Measurements from ENCODE around the gene DVL3.
"Not testable (repeated sequence)": the region's sequence is repeated elsewhere in the genome, so short reads cannot be mapped to it uniquely, and the experiment has no call there.

DVL3 gene

DNA sequence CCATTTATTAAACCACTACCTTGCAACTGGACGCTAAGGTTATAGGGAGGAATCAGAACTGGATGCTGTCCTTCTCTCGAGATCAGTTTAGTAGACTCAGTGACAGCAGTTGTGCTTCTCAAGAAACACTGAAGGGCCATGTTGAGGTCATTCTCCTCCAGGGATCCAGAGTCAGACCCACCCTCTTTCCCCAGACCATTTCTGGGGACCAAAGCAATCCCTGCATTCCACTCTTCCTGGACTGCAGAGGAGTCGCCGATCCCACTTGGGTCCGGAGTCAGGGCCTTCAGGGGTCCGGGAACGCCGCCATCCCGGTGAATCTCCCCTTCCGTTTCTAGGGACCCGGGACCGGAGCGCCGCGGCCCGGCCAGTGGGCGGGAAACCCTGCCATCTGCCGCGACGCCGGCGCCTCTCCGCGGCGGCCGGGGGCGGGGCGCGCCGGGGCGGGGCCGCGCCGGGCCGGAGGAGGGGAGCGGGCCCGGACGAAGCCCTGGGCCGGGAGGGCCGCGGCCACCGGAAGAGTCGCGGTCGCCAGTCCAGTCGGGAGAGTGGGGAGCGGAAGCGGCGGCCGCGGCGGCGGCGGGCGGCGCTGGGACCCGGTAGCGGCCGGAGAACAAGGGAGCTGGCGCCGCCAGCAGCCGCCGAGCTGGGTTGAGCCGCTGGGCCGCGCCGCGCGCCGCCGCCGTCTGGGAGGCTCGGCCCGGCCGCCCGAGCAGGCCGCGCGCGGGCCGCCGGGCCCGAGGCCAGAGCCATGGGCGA is at the start of gene DVL3:
Gene DVL3 (plus strand): TSS at position 493 of the 759 bp plus-strand sequence. CDS start 259 bp downstream, at position 752.
- FAIRE-seq (no peak), DNase-seq (ENCODE audit: low spot score) (peak; percentile 46)

GRCh38 chr3:184110316-184110725 is 44.9 kb upstream of the DVL3 start:
- DNase-seq (ENCODE audit: low spot score) = peak; percentile 73
- peak; percentile 82 for FAIRE-seq

DNA sequence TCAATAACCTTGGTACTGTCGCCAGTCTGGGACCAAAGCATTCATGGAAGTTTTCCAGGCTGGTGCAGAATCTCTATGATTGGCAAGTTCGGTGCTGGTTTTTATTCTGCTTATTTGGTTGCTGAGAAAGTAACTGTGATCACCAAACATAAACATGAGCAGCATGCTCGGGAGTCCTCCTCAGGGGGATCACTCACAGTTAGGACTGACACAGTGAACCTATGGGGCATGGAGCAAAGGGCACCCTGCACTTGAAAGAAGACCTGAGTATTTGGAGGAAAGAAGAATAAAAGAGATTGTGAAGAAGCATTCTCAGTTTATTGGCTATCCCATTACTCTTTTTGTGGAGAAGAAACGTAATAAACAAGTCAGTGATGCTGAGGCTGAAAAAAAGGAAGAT is 39.2 kb upstream of the DVL3 start:
- no peak for FAIRE-seq
- no peak for DNase-seq (ENCODE audit: low spot score)

- FAIRE-seq = no peak
- no peak for DNase-seq (ENCODE audit: low spot score)
Measured at GRCh38 chr3:184117636-184118035, 37.5 kb upstream of the DVL3 start.

DNA sequence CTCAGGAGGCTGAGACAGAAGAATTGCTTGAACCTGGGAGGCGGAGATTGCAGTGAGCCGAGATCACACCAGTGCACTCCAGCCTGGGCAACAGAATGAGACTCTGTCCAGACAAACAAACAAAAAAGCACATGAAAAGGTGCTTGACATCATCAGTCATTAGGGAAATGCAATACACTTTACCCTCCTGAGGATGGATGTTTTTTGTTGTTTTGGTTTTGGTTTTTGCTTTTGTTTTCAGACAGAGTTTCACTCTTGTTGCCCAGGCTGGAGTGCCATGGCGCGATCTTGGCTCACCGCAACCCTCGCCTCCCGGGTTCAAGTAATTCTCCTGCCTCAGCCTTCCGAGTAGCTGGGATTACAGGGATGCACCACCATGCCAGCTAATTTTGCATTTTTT is 34.1 kb upstream of the DVL3 start:
- DNase-seq (ENCODE audit: low spot score); FAIRE-seq: not testable (repeated sequence)

DNA sequence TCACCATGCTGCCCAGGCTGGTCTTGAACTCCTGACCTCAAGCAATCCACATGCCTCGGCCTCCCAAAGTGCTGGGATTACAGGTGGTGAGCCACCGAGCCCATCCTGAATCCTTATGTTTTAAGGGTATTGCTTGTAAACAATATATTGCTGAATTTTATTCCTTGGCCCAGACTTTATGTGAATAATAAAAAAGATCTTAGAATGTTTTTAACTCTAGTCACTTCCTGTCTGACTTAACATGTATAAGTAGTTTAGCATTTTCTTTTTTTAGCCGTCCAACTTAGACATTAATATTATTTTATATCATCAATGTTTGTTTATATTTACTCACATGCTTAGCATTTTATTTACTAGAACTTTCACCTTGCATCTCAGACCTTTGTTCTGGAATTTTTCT is 29.2 kb upstream of the DVL3 start:
- no peak for DNase-seq (ENCODE audit: low spot score)
- FAIRE-seq = no peak

- DNase-seq (ENCODE audit: low spot score) (no peak), FAIRE-seq (no peak)
Measured at GRCh38 chr3:184129012-184129411, 26.2 kb upstream of the DVL3 start.

GRCh38 chr3:184132945-184133344 is 22.2 kb upstream of the DVL3 start:
- FAIRE-seq (no peak), DNase-seq (ENCODE audit: low spot score) (no peak)

- FAIRE-seq = no peak
- DNase-seq (ENCODE audit: low spot score) = peak; percentile 70
Measured at GRCh38 chr3:184133840-184134745, 21.1 kb upstream of the DVL3 start.

DNA sequence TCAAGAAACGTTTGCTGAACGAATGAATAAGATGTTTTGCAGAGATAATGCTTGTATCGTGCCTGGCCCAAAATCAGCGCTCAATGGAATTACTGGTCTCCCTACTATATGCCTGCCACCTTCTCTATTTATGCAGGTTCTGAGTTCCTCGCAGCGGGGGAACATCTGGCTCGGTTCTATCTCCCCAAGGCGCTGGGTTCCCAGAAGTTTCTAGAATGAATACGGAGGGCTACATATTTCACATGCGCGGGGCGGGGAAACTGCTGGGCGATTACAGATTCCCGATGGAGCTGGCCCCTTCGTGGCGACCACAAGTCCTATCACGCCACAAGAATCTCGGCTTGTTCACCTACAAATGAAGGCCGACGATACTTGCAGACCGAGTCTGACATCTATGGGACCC is 20.4 kb upstream of the DVL3 start:
- DNase-seq (ENCODE audit: low spot score) (no peak), FAIRE-seq (no peak)

- DNase-seq (ENCODE audit: low spot score) = peak; percentile 84
- no peak for FAIRE-seq
Measured at GRCh38 chr3:184135149-184135910, 19.8 kb upstream of the DVL3 start, which contains the start of gene EIF2B5. TSS of gene EIF2B5 (plus strand) at chr3:184135358. CDS start at chr3:184135386, 28 bp downstream.

DNA sequence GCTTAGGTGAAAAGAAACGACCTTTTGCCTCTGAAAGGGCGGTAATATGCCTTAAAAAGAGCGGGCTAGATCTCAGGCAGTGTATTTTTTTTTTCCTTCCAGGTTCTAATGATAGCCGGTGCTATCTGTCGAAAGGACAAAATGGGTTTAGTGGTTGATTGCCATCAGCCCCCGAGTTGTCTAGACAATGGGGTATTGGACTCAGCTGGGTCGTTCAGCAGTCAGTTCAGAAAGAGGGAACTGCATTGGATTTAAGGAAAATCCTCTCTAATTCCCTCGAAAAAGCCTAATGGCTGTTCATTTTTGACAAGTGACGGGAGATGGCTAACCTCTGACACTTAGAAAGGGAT is 19.3 kb upstream of the DVL3 start:
- FAIRE-seq = no peak
- DNase-seq (ENCODE audit: low spot score) = no peak

GRCh38 chr3:184140436-184140835 is 14.7 kb upstream of the DVL3 start:
- FAIRE-seq = no peak
- DNase-seq (ENCODE audit: low spot score) = no peak

DNA sequence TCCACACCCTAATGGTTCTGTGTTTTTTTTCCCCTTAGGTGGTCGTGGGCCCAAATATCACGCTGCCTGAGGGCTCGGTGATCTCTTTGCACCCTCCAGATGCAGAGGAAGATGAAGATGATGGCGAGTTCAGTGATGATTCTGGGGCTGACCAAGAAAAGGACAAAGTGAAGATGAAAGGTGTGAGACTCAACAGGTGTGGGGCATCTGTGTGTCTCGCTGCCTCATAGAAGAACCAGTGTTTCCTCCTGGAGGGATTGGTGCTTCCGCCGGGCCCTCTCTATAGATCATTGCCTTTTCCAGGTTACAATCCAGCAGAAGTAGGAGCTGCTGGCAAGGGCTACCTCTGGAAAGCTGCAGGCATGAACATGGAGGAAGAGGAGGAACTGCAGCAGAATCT is 13.0 kb upstream of the DVL3 start:
- FAIRE-seq = no peak

GRCh38 chr3:184143327-184143726 is 11.8 kb upstream of the DVL3 start:
- FAIRE-seq (no peak), DNase-seq (ENCODE audit: low spot score) (no peak)

More for the DNA sequence above, 13.0 kb upstream of the DVL3 start:
- DNase-seq (ENCODE audit: low spot score) = no peak

DNA sequence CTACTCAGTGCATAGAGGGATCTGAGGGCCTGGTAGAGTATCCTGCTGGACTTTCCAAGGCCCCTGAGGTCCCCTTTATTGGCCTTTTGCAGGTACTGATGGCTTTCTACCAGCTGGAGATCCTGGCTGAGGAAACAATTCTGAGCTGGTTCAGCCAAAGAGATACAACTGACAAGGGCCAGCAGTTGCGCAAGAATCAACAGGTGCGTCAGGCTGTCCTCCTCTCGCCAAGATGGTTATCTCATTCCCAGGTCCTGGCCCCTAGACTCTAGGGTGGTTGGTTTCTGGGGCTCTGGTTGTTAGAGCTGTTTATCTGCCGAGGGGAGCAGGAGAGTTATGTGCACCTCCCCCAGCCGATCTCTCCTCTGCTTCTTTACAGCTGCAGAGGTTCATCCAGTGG is 10.7 kb upstream of the DVL3 start:
- FAIRE-seq (no peak), DNase-seq (ENCODE audit: low spot score) (no peak)

GRCh38 chr3:184145111-184145524 is 10.1 kb upstream of the DVL3 start:
- FAIRE-seq = peak; percentile 62
- peak; percentile 64 for DNase-seq (ENCODE audit: low spot score)

DNA sequence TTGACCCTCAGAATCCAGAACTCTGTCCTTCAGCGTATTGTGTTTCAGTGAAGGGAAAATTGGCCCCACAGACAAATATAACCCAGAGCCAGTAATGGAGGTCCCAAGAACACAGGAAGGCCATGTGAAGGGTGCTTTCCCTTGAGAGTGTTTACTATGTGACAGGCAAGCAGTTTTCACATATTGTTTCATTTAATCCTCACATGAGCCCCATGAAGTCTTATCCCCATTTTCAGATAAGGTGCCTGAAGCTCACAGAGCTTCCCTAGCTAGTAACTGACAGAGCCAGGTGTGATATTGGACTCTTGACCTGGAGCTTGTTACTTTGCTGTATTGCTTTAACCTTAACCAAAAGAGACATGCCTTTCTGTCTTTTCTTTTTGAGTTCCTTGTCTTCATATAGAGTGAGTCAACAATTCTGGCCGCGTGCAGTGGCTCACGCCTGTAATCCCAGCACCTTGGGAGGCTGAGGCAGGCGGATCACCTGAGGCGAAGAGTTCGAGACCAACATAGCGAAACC is 9.4 kb upstream of the DVL3 start:
- FAIRE-seq (no peak), DNase-seq (ENCODE audit: low spot score) (no peak)

GRCh38 chr3:184148076-184148475 is 7.1 kb upstream of the DVL3 start:
- FAIRE-seq (no peak), DNase-seq (ENCODE audit: low spot score) (no peak)

DNA sequence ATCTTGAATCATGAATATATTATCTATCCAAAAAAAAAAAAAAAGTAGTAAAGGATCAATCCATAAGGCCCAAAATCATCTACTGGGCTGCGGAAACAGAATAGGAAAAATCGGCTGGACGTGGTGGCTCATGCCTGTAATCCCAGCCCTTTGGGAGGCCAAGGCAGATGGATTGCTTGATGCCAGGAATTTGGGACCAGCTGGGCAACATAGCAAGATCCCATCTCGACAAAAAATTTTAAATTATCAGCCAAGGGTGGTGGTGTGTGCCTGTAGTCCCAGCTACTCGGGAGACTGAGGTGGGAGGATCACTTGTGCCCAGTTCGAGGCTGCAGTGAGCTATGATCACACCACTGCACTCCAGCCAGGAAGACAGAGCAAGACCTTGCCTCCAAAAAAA is 6.1 kb upstream of the DVL3 start:
- FAIRE-seq (no peak), DNase-seq (ENCODE audit: low spot score) (no peak)

GRCh38 chr3:184149770-184150169 is 5.4 kb upstream of the DVL3 start:
- DNase-seq (ENCODE audit: low spot score); FAIRE-seq: not testable (repeated sequence)
